HepG2 (cell line): ENCODE data around the gene CADPS2. TPM values are rescaled to one million over a fixed set of nuclear protein-coding genes. Genes with fewer than 3 reads are reported as not detected.

ENCODE experiments used
- ATAC-seq: fragments of 200-7000 bp; cut with Tn5 transposase; 3 replicates; pipeline ENCODE4 v1.9.1; 2020; ENCODE audit warnings: mild to moderate bottlenecking, moderate library complexity
- BruUV-seq: library from RNA; stranded (reverse); fragments of 400-500 nt; replicated peaks from 2 replicates; lab custom pipeline; 2021; lab: Mats Ljungman, UMichigan
- CTCF ChIA-PET: fragments of 300-600 bp; formaldehyde crosslinking; extraction: SDS; loops from one replicate; lab custom pipeline; 2021; ENCODE audit warnings: low total read pairs, inconsistent platforms, low intra/inter-chr PET ratio; lab: Yijun Ruan, JAX
- POLR2A ChIA-PET: fragments of 350-600 bp; sonication (Branson Sonifier 250); formaldehyde crosslinking; loops from one replicate; lab custom pipeline; 2020; ENCODE audit warnings: antibody characterized with exemption, inconsistent platforms; lab: Yijun Ruan, JAX
- DNase-seq: peaks from one replicate; pipeline ENCODE4 v3.0.0-alpha.2; 2015; ENCODE audit warnings: low spot score
- FAIRE-seq: peaks from 3 replicates; lab custom pipeline; 2011; peaks lifted over from hg19 to GRCh38; lab: Jason Lieb, UNC
- H2AFZ ChIP-seq: one replicate; pipeline ENCODE4 v1.6.1; 2011; ENCODE audit warnings: low read length, inconsistent platforms
- H3K27ac ChIP-seq: fragments of 300-600 bp; 3 replicates; pipeline ENCODE4 v1.8.0; 2011; ENCODE audit warnings: mixed run types, mild to moderate bottlenecking, mixed read lengths, low read length, inconsistent platforms; ENCODE audit not compliant: insufficient read depth; ENCODE audit errors: extremely low read length
- H3K27me3 ChIP-seq, 2 experiments: fragments of 200-600 bp in 1 of 2; 2 replicates in 1 of 2; 3 replicates in 1 of 2; pipeline versions ENCODE4 v1.6.0 to v1.8.0; 2011; ENCODE audit warnings: low read length in 2 of 2, mild to moderate bottlenecking in 2 of 2, moderate library complexity in 2 of 2, inconsistent platforms in 1 of 2; ENCODE audit not compliant: insufficient read depth in 2 of 2, control insufficient read depth in 1 of 2
- H3K36me3 ChIP-seq, 2 experiments: fragments of 200-600 bp in 1 of 2; replicated peaks in 1 of 2; 2 replicates in 1 of 2; 3 replicates in 1 of 2; pipeline versions ENCODE4 v1.5.1 to v1.8.0; 2011; ENCODE audit warnings: low read length in 2 of 2, inconsistent platforms in 1 of 2; ENCODE audit not compliant: insufficient read depth in 2 of 2, control insufficient read depth in 1 of 2
- H3K4me1 ChIP-seq: 2 replicates; pipeline ENCODE4 v1.5.1; 2012; ENCODE audit warnings: low read length, inconsistent platforms; ENCODE audit not compliant: insufficient read depth
- H3K4me2 ChIP-seq: 2 replicates; pipeline ENCODE4 v1.6.0; 2011; ENCODE audit warnings: low read depth, low read length, inconsistent platforms
- H3K4me3 ChIP-seq, 3 experiments: fragments of 200-600 bp in 1 of 3; sonication (generic), shearing (Covaris generic) in 1 of 3; replicated peaks in 1 of 3; 2 replicates each; pipeline ENCODE4 v1.5.1; 2011 to 2016; ENCODE audit warnings: low read length in 3 of 3, inconsistent platforms in 2 of 3, low read depth in 2 of 3, mild to moderate bottlenecking in 2 of 3, control low read depth in 1 of 3, mixed read lengths in 1 of 3; ENCODE audit not compliant: insufficient read depth in 1 of 3
- H3K79me2 ChIP-seq: one replicate; pipeline ENCODE4 v1.6.1; 2011; ENCODE audit warnings: low read length, inconsistent platforms; ENCODE audit not compliant: insufficient read depth
- H3K9ac ChIP-seq: 2 replicates; pipeline ENCODE4 v1.6.0; 2011; ENCODE audit warnings: mild to moderate bottlenecking, low read depth, low read length, inconsistent platforms; ENCODE audit not compliant: insufficient read depth
- H3K9me3 ChIP-seq: 2 replicates; pipeline ENCODE4 v1.5.1; 2012; ENCODE audit warnings: mild to moderate bottlenecking, low read length
- H4K20me1 ChIP-seq: 2 replicates; pipeline ENCODE4 v1.6.0; 2011; ENCODE audit warnings: inconsistent platforms, mild to moderate bottlenecking, low read length, moderate library complexity; ENCODE audit not compliant: insufficient read depth
- CHCHD3 ChIP-seq: sonication (generic); formaldehyde crosslinking; IDR thresholded peaks from 2 replicates; pipeline ENCODE4 v1.8.0; 2022; ENCODE audit warnings: mild to moderate bottlenecking, missing genetic modification reagents, moderate library complexity
- ISX ChIP-seq: sonication (generic); formaldehyde crosslinking; conservative IDR thresholded peaks from 2 replicates; pipeline ENCODE4 v1.5.0; 2020; ENCODE audit warnings: missing genetic modification reagents
- KLF11 ChIP-seq: IDR thresholded peaks from 2 replicates; pipeline ENCODE4 v1.6.1; 2016; ENCODE audit warnings: missing compliant biosample characterization
- MIER2 ChIP-seq: IDR thresholded peaks from 2 replicates; pipeline ENCODE4 v1.6.1; 2016; ENCODE audit warnings: missing biosample characterization, missing genetic modification reagents
- PRMT3 ChIP-seq: sonication (generic); formaldehyde crosslinking; IDR thresholded peaks from 2 replicates; pipeline ENCODE4 v1.8.1; 2022; ENCODE audit warnings: low read depth, mild to moderate bottlenecking, moderate library complexity, missing genetic modification reagents, borderline replicate concordance
- REXO4 ChIP-seq: sonication (generic); formaldehyde crosslinking; IDR thresholded peaks from 2 replicates; pipeline ENCODE4 v1.8.0; 2022; ENCODE audit warnings: missing genetic modification reagents, mild to moderate bottlenecking, borderline replicate concordance
- SMYD3 ChIP-seq: sonication (generic); formaldehyde crosslinking; IDR thresholded peaks from 2 replicates; pipeline ENCODE4 v1.8.1; 2023; ENCODE audit warnings: mild to moderate bottlenecking, missing genetic modification reagents
- SRSF9 ChIP-seq: fragments of 200-400 bp; formaldehyde crosslinking; IDR thresholded peaks from 2 replicates; pipeline ENCODE4 v1.6.1; 2018; ENCODE audit warnings: borderline replicate concordance, mild to moderate bottlenecking, low read depth, low read length; ENCODE audit not compliant: insufficient read depth, poor library complexity, severe bottlenecking
- ZNF3 ChIP-seq: IDR thresholded peaks from 2 replicates; pipeline ENCODE4 v1.7.0; 2017; ENCODE audit warnings: inconsistent platforms
- ZNF788 ChIP-seq: sonication (generic); formaldehyde crosslinking; IDR thresholded peaks from 2 replicates; pipeline ENCODE4 v1.5.0; 2020; ENCODE audit warnings: mild to moderate bottlenecking, missing genetic modification reagents, borderline replicate concordance
- WGBS: methylation state at CpG from one replicate; pipeline ENCODE4 v1.1.6; 2017; ENCODE audit warnings: low lambda C conversion rate; 5-methylcytosine and 5-hydroxymethylcytosine counted together
- in situ Hi-C: cut with HindIII; loops from 2 replicates; pipeline ENCODE4 v1.10.0; 2017; ENCODE audit warnings: low pct_unique_long_range_greater_than_20kb; ENCODE audit not compliant: extremely low pct_ligation_motif_present
- intact Hi-C: fragments of 100-400 bp; cut with micrococcal nuclease; formaldehyde crosslinking; loops from one replicate; pipeline ENCODE4 v1.10.0; 2022; ENCODE audit not compliant: unreplicated experiment
- polyA plus RNA-seq, 8 experiments: library from polyadenylated mRNA; depleted of rRNA in 3 of 8; stranded (reverse) in 7 of 8; unstranded in 1 of 8; fragments of >200 nt; fragmentation: Illumina TruSeq in 4 of 8; extraction: Trizol in 4 of 8; gene quantifications; 2 replicates each; pipeline versions ENCODE4 v1.2.1 to v1.2.3, GENCODE V29; 2011 to 2016; ENCODE audit warnings: low read depth in 4 of 8, missing spikeins in 1 of 8, mixed read lengths in 1 of 8; ENCODE audit not compliant: insufficient read depth in 1 of 8
- total RNA-seq, 5 experiments: library from RNA; depleted of rRNA; stranded (reverse); fragments of >200 nt; fragmentation: Illumina TruSeq; extraction: Trizol; gene quantifications; 2 replicates each; pipeline ENCODE4 v1.2.3, GENCODE V29; 2016; ENCODE audit warnings: low read depth in 1 of 5

The CADPS2 gene
- total and polyA plus RNA-seq, 2 of the 13 experiments (the other 11 are each of a cell fraction or from before 2014, with no cell fraction given): 17.6 to 43.8 TPM

GRCh38 chr7:122600630-122601029 lies 285.6 kb downstream of the CADPS2 start:
- TF ChIP-seq REXO4 (CRISPR knock-in tag): no peak
- TF ChIP-seq CHCHD3 (CRISPR knock-in tag): no peak
- TF ChIP-seq ISX (CRISPR knock-in tag): no peak
- no peak for TF ChIP-seq ZNF788 (CRISPR knock-in tag)
- no peak for TF ChIP-seq MIER2 (CRISPR knock-in tag)
- ChIA-PET POLR2A (no interaction called here), CTCF (no interaction called here)
- no peaks in the 10 kb centered on the region for H3K27me3 ChIP-seq
- H3K27ac ChIP-seq: no peak overlapping the region
- H4K20me1 ChIP-seq: no peaks in the 10 kb centered on the region
- no peak overlapping the region for H3K4me3 ChIP-seq
- no peak overlapping the region for H3K9ac ChIP-seq
- ATAC-seq (no peak), FAIRE-seq (no peak), DNase-seq (no peak)
- 0 out of 5 replicates have a peak, but pooled peaks cover 0 to 3% of the 10 kb centered on the region in 2 experiments for H3K36me3 ChIP-seq
- no peaks in the 10 kb centered on the region for H3K9me3 ChIP-seq
- peaks cover 12% of the 10 kb centered on the region for H3K4me1 ChIP-seq
- in situ Hi-C loops (no loop called here), intact Hi-C loops (no loop called here)
- no TSS peak for BruUV-seq
- H3K79me2 ChIP-seq: no peaks in the 10 kb centered on the region
- no peak overlapping the region for H2AFZ ChIP-seq
- H3K4me2 ChIP-seq: no peak overlapping the region
- whole genome bisulfite sequencing: 80% methylated on average over 2 of the region's 2 CpGs

- Histone ChIP-seq H3K9me3 (no peaks in the 10 kb centered on the region), H3K36me3 (0 out of 5 replicates have a peak, but pooled peaks cover 0 to 3% of the 10 kb centered on the region in 2 experiments), H3K9ac (no peak overlapping the region), H3K79me2 (no peaks in the 10 kb centered on the region), H3K4me2 (no peak overlapping the region), H4K20me1 (no peaks in the 10 kb centered on the region), H3K27me3 (no peaks in the 10 kb centered on the region), H2AFZ (no peak overlapping the region), H3K4me3 (no peak overlapping the region), H3K27ac (no peak overlapping the region), H3K4me1 (peaks cover 12% of the 10 kb centered on the region)
- CTCF ChIA-PET: no interaction called here
- FAIRE-seq (no peak), DNase-seq (no peak), ATAC-seq (no peak)
- in situ Hi-C loops (no loop called here), intact Hi-C loops (no loop called here)
- TF ChIP-seq ZNF3 (CRISPR knock-in tag) (no peak), KLF11 (CRISPR knock-in tag) (no peak), SRSF9 (no peak), SMYD3 (CRISPR knock-in tag) (no peak), PRMT3 (CRISPR knock-in tag) (no peak)
- 80% methylated on average over 1 of the region's 1 CpG for WGBS
- no TSS peak for BruUV-seq
- POLR2A ChIA-PET: no interaction called here
Observed at GRCh38 chr7:122600042-122600441, 286.2 kb downstream of the CADPS2 start.
